ENCODE results near the gene CSMD2. TPM values are rescaled to one million over a fixed set of nuclear protein-coding genes. Genes with fewer than 3 reads are reported as not detected.

The CSMD2 gene
- polyA plus RNA-seq, 1 of the 3 experiments (the other 2 are of a cell fraction): not detected

- Histone ChIP-seq H3K79me2 (ENCODE audit: insufficient read depth) (no peaks in the 10 kb centered on the region), H4K20me1 (ENCODE audit: insufficient read depth) (no peaks in the 10 kb centered on the region), H2AFZ (ENCODE audit: low read depth) (no peak overlapping the region), H3K9me2 (no peaks in the 10 kb centered on the region), H3K4me1 (ENCODE audit: control insufficient read depth in 1 of 2, insufficient read depth in 2 of 2, low read depth in 1 of 2, low read length in 1 of 2) (no peaks in the 10 kb centered on the region; a peak in 1 of 4 replicates), H3K9ac (no peak overlapping the region), H3K27ac (ENCODE audit: low read depth in 2 of 2, low read length in 1 of 2) (no peak overlapping the region), H3F3A (replicated peaks; ENCODE audit: insufficient read depth) (no peaks in the 10 kb centered on the region), H3K36me3 (replicated peaks in 1 of 2; ENCODE audit: control insufficient read depth in 1 of 2, insufficient read depth in 2 of 2, low read length in 1 of 2) (no peaks in the 10 kb centered on the region), H3K9me3 (no peaks in the 10 kb centered on the region), H3K27me3 (ENCODE audit: insufficient read depth) (no peaks in the 10 kb centered on the region), H3K4me2 (no peak overlapping the region), H3K4me3 (ENCODE audit: low read depth in 2 of 2, low read length in 1 of 2) (no peak overlapping the region)
- POLR2A ChIA-PET: no interaction called here
- CTCF ChIA-PET: interaction anchor here (1.3 kb wide), 1 partner anchor 56 kb away, joined by 3 read pairs; no protein-coding TSS in a partner anchor
- peak; percentile 51 for DNase-seq
- no peak for TF ChIP-seq TCF12 (IDR thresholded peaks at IDR 0.05)
- no peak for TF ChIP-seq RFX5 (IDR thresholded peaks at IDR 0.05; ENCODE audit: low read length)
- TF ChIP-seq GABPA (IDR thresholded peaks at IDR 0.05; ENCODE audit: low read depth): no peak
- no peak for TF ChIP-seq ELF1 (IDR thresholded peaks at IDR 0.05)
- TF ChIP-seq MXI1 (IDR thresholded peaks at IDR 0.05; ENCODE audit: low read depth, low read length): no peak
- no peak for TF ChIP-seq REST (IDR thresholded peaks at IDR 0.05; ENCODE audit: low read depth, low read length)
- TF ChIP-seq GATA2 (CRISPR knock-in tag; IDR thresholded peaks at IDR 0.05): no peak
- no peak for TF ChIP-seq FOSL2 (IDR thresholded peaks at IDR 0.05; ENCODE audit: borderline replicate concordance, low read depth)
- no peak for TF ChIP-seq USF1 (IDR thresholded peaks at IDR 0.05; ENCODE audit: borderline replicate concordance, low read depth)
- no peak for TF ChIP-seq MAX (IDR thresholded peaks at IDR 0.05; ENCODE audit: low read depth)
- 42% methylated on average over 8 of the region's 8 CpGs for WGBS (ENCODE audit: low lambda C conversion rate)
Observed at GRCh38 chr1:33516891-33517567, 648.0 kb downstream of the CSMD2 start.

GRCh38 chr1:33516428-33516827 lies 648.6 kb downstream of the CSMD2 start:
- Histone ChIP-seq H2AFZ (ENCODE audit: low read depth) (no peak overlapping the region), H3K36me3 (replicated peaks in 1 of 2; ENCODE audit: control insufficient read depth in 1 of 2, insufficient read depth in 2 of 2, low read length in 1 of 2) (no peaks in the 10 kb centered on the region), H3K27ac (ENCODE audit: low read depth in 2 of 2, low read length in 1 of 2) (no peak overlapping the region), H3K4me2 (no peak overlapping the region), H3K9ac (no peak overlapping the region), H3K9me2 (no peaks in the 10 kb centered on the region), H4K20me1 (ENCODE audit: insufficient read depth) (no peaks in the 10 kb centered on the region), H3K4me1 (ENCODE audit: control insufficient read depth in 1 of 2, insufficient read depth in 2 of 2, low read depth in 1 of 2, low read length in 1 of 2) (no peaks in the 10 kb centered on the region; a peak in 1 of 4 replicates), H3K4me3 (ENCODE audit: low read depth in 2 of 2, low read length in 1 of 2) (no peak overlapping the region), H3K9me3 (no peaks in the 10 kb centered on the region), H3K27me3 (ENCODE audit: insufficient read depth) (no peaks in the 10 kb centered on the region), H3K79me2 (ENCODE audit: insufficient read depth) (no peaks in the 10 kb centered on the region), H3F3A (replicated peaks; ENCODE audit: insufficient read depth) (no peaks in the 10 kb centered on the region)
- ChIA-PET CTCF (no interaction called here), POLR2A (no interaction called here)
- TF ChIP-seq SIN3A (IDR thresholded peaks at IDR 0.05; ENCODE audit: borderline replicate concordance, low read depth, low read length) (no peak), RXRA (IDR thresholded peaks at IDR 0.05; ENCODE audit: borderline replicate concordance, low read depth) (no peak), ELF1 (IDR thresholded peaks at IDR 0.05) (no peak), RCOR1 (IDR thresholded peaks at IDR 0.05; ENCODE audit: low read length) (no peak), RAD21 (IDR thresholded peaks at IDR 0.05; ENCODE audit: low read length) (no peak)
- DNase-seq: no peak
- WGBS (ENCODE audit: low lambda C conversion rate): 54% methylated on average over 9 of the region's 9 CpGs
